B cell (primary cell): Measurements from ENCODE around the gene TBC1D14. TPM values are rescaled to one million over a fixed set of nuclear protein-coding genes. Genes with fewer than 3 reads are reported as not detected.

Experiments
- ATAC-seq: fragments of 200-7000 bp; cut with Tn5 transposase; one replicate; pipeline ENCODE4 v1.10.0; 2021; ENCODE audit warnings: low read depth, mild to moderate bottlenecking, moderate number of reproducible peaks, moderate library complexity
- CTCF ChIA-PET: fragments of 350-600 bp; sonication (Branson Sonifier 250); formaldehyde crosslinking; loops from one replicate; lab custom pipeline; 2021; ENCODE audit warnings: antibody characterized with exemption, inconsistent platforms; lab: Charles Lee
- POLR2A ChIA-PET: fragments of 350-600 bp; sonication (Branson Sonifier 250); formaldehyde crosslinking; loops from one replicate; lab custom pipeline; 2021; ENCODE audit warnings: antibody characterized with exemption; lab: Charles Lee
- DNase-seq: peaks from one replicate; pipeline ENCODE4 v3.0.0; 2013
- H2AFZ ChIP-seq: 2 replicates; pipeline ENCODE4 v1.6.1; 2012; ENCODE audit warnings: mild to moderate bottlenecking, low read depth, low read length; ENCODE audit not compliant: insufficient read depth, poor library complexity, severe bottlenecking
- H3K27ac ChIP-seq, 2 donors: 1 replicate in 1 of 2; 2 replicates in 1 of 2; pipeline ENCODE4 v1.5.1; 2012 to 2013; ENCODE audit warnings: low read length in 2 of 2, mild to moderate bottlenecking in 2 of 2, moderate library complexity in 1 of 2
- H3K27me3 ChIP-seq, 4 experiments: fragments of 200-600 bp in 1 of 4; sonication (generic) in 1 of 4; replicated peaks in 1 of 4; 1 replicate in 2 of 4; 2 replicates in 2 of 4; pipeline versions ENCODE4 v1.6.1 to v1.7.0; 2013 to 2016; ENCODE audit warnings: low read length in 3 of 4, mild to moderate bottlenecking in 2 of 4, mixed read lengths in 1 of 4, moderate library complexity in 1 of 4; ENCODE audit not compliant: insufficient read depth in 4 of 4, control insufficient read depth in 3 of 4; ENCODE audit errors: control extremely low read depth in 1 of 4
- H3K36me3 ChIP-seq, 2 experiments: replicated peaks in 1 of 2; 1 replicate in 1 of 2; 2 replicates in 1 of 2; pipeline versions ENCODE4 v1.6.1 to v1.7.1; 2013; ENCODE audit warnings: low read length in 1 of 2; ENCODE audit not compliant: insufficient read depth in 2 of 2, control insufficient read depth in 1 of 2; ENCODE audit errors: control extremely low read depth in 1 of 2, extremely low read depth in 1 of 2
- H3K4me1 ChIP-seq, 2 donors: fragments of 200-600 bp in 1 of 2; sonication (generic) in 1 of 2; 1 replicate in 1 of 2; 2 replicates in 1 of 2; pipeline versions ENCODE4 v1.5.1 to v1.6.1; 2013 to 2017; ENCODE audit warnings: low read length in 2 of 2; ENCODE audit not compliant: control insufficient read depth in 2 of 2, insufficient read depth in 2 of 2
- H3K4me2 ChIP-seq: replicated peaks from 2 replicates; pipeline ENCODE3; 2012; ENCODE audit warnings: mild to moderate bottlenecking, low read depth, low read length; ENCODE audit not compliant: poor library complexity, severe bottlenecking
- H3K4me3 ChIP-seq, 5 experiments: fragments of 200-600 bp in 1 of 5; sonication (generic) in 1 of 5; 1 replicate in 3 of 5; 2 replicates in 2 of 5; pipeline versions ENCODE4 v1.5.1 to v1.7.0; 2011 to 2016; ENCODE audit warnings: low read length in 4 of 5, mild to moderate bottlenecking in 4 of 5, low read depth in 2 of 5, control low read depth in 1 of 5, moderate library complexity in 1 of 5; ENCODE audit not compliant: insufficient read depth in 1 of 5; ENCODE audit errors: control extremely low read depth in 1 of 5, extremely low read depth in 1 of 5
- H3K79me2 ChIP-seq: fragments of 200-600 bp; sonication (generic); one replicate; pipeline ENCODE4 v1.6.0; 2016; ENCODE audit warnings: low read length; ENCODE audit not compliant: control insufficient read depth, insufficient read depth
- H3K9ac ChIP-seq: fragments of 200-600 bp; sonication (generic); 2 replicates; pipeline ENCODE4 v1.6.1; 2017; ENCODE audit warnings: mild to moderate bottlenecking, low read length, moderate library complexity
- H3K9me3 ChIP-seq, 3 donors: one replicate each; pipeline versions ENCODE4 v1.6.1 to v1.7.1; 2013; ENCODE audit warnings: low read length in 2 of 3; ENCODE audit not compliant: control insufficient read depth in 2 of 3, insufficient read depth in 1 of 3; ENCODE audit errors: control extremely low read depth in 1 of 3
- H4K20me1 ChIP-seq: 2 replicates; pipeline ENCODE4 v1.6.0; 2012; ENCODE audit warnings: mild to moderate bottlenecking, low read length; ENCODE audit not compliant: insufficient read depth, control insufficient read depth, poor library complexity, severe bottlenecking
- H3K27ac Mint-ChIP-seq: one replicate; pipeline ENCODE4 v1.8.0; 2021; ENCODE audit warnings: mixed read lengths
- H3K27me3 Mint-ChIP-seq: one replicate; pipeline ENCODE4 v1.8.0; 2021; ENCODE audit warnings: mixed read lengths
- H3K4me1 Mint-ChIP-seq: one replicate; pipeline ENCODE4 v1.8.0; 2021; ENCODE audit warnings: mixed read lengths
- H3K4me3 Mint-ChIP-seq: one replicate; pipeline ENCODE4 v1.8.0; 2021; ENCODE audit warnings: mixed read lengths
- H3K9me3 Mint-ChIP-seq: one replicate; pipeline ENCODE4 v1.8.0; 2022; ENCODE audit warnings: mixed read lengths; ENCODE audit not compliant: insufficient read depth
- CTCF ChIP-seq: fragments of 200-600 bp; IDR thresholded peaks from one replicate; pipeline ENCODE4 v1.8.0; 2022; ENCODE audit warnings: antibody characterized with exemption, mild to moderate bottlenecking
- EZH2 ChIP-seq: IDR thresholded peaks from 2 replicates; pipeline ENCODE4 v1.6.1; 2012; ENCODE audit warnings: borderline replicate concordance, low read depth, mild to moderate bottlenecking, moderate library complexity, low read length; ENCODE audit not compliant: insufficient read depth, poor library complexity, severe bottlenecking
- WGBS: methylation state at CpG from one replicate; pipeline ENCODE4 v1.1.5; 2013; ENCODE audit warnings: missing lambda C conversion rate; ENCODE audit not compliant: insufficient coverage; 5-methylcytosine and 5-hydroxymethylcytosine counted together
- intact Hi-C: fragments of 100-400 bp; cut with micrococcal nuclease; formaldehyde crosslinking; loops from one replicate; pipeline ENCODE4 v1.10.0; 2022
- polyA plus RNA-seq: library from polyadenylated mRNA; depleted of rRNA; stranded (reverse); fragments of >200 nt; gene quantifications from 2 replicates; pipeline ENCODE4 v1.2.3, GENCODE V29; 2012
- total RNA-seq, 2 donors: library from RNA; stranded (reverse); fragments of 120-200 nt in 1 of 2; gene quantifications; 1 replicate in 1 of 2; 2 replicates in 1 of 2; pipeline versions ENCODE4 v1.2.3 to v1.2.4, GENCODE V29; 2013 to 2022

The TBC1D14 gene
- total and polyA plus RNA-seq, 2 donors (not counting 1 experiment from before 2014, with no cell fraction given), result 21.9 to 42.0 TPM

- Mint-ChIP-seq H3K9me3 (no peaks in the 10 kb centered on the region), H3K4me3 (no peak overlapping the region), H3K27ac (no peak overlapping the region), H3K4me1 (peaks cover 43% of the 10 kb centered on the region), H3K27me3 (no peaks in the 10 kb centered on the region)
- H3K4me2 ChIP-seq, result no peak overlapping the region
- ChIA-PET POLR2A (no interaction called here), CTCF (interaction anchor here (0.7 kb wide), 1 partner anchor 43 kb away, joined by 3 read pairs; no protein-coding TSS in a partner anchor)
- ATAC-seq (no peak), DNase-seq (no peak)
- no peaks in the 10 kb centered on the region for H3K27me3 ChIP-seq
- intact Hi-C loops, result no loop called here
- H3K36me3 ChIP-seq, result peaks cover 0 to 7% of the 10 kb centered on the region in 2 experiments
- no peak overlapping the region for H3K4me3 ChIP-seq
- no peaks in the 10 kb centered on the region for H3K9me3 ChIP-seq
- peaks cover 47% of the 10 kb centered on the region for H4K20me1 ChIP-seq
- peaks cover 82% of the 10 kb centered on the region for H3K79me2 ChIP-seq
- WGBS, result 100% methylated on average over 4 of the region's 16 CpGs
- no peak overlapping the region for H2AFZ ChIP-seq
- TF ChIP-seq CTCF (no peak), EZH2 (no peak)
- H3K4me1 ChIP-seq, result peaks cover 40 to 48% of the 10 kb centered on the region in 2 donors
- no peak overlapping the region for H3K27ac ChIP-seq
- H3K9ac ChIP-seq, result no peak overlapping the region
Observed at GRCh38 chr4:6943885-6944225, 34.2 kb downstream of the TBC1D14 start.

- Histone ChIP-seq H3K4me3 (no peak overlapping the region), H3K27me3 (no peaks in the 10 kb centered on the region), H3K4me1 (peaks cover 34 to 41% of the 10 kb centered on the region in 2 donors), H4K20me1 (peaks cover 40% of the 10 kb centered on the region), H3K9me3 (no peaks in the 10 kb centered on the region), H3K36me3 (peaks cover 0 to 7% of the 10 kb centered on the region in 2 experiments), H3K9ac (no peak overlapping the region), H3K79me2 (peaks cover 82% of the 10 kb centered on the region), H3K4me2 (no peak overlapping the region), H2AFZ (no peak overlapping the region), H3K27ac (no peak overlapping the region)
- Mint-ChIP-seq H3K9me3 (no peaks in the 10 kb centered on the region), H3K27me3 (no peaks in the 10 kb centered on the region), H3K4me1 (peaks cover 37% of the 10 kb centered on the region), H3K27ac (no peak overlapping the region), H3K4me3 (no peak overlapping the region)
- ChIA-PET POLR2A (no interaction called here), CTCF (no interaction called here)
- DNase-seq (no peak), ATAC-seq (no peak)
- intact Hi-C loops, result no loop called here
- no peak for TF ChIP-seq EZH2
- TF ChIP-seq CTCF, result no peak
- 93% methylated on average over 20 of the region's 20 CpGs for WGBS
Observed at GRCh38 chr4:6944301-6945051, 34.9 kb downstream of the TBC1D14 start.
